DND-41 (cell line): Measurements from ENCODE around the gene CDCA7L.

Experiments
- CTCF ChIP-seq: IDR thresholded peaks from 2 replicates; pipeline ENCODE4 v1.5.1; 2012; ENCODE audit warnings: borderline replicate concordance, low read length, moderate library complexity, mild to moderate bottlenecking; ENCODE audit not compliant: poor library complexity, severe bottlenecking; ENCODE audit errors: extremely low read depth
- EZH2 ChIP-seq: IDR thresholded peaks from 3 replicates; pipeline ENCODE4 v1.6.1; 2012; ENCODE audit warnings: borderline replicate concordance, low read depth, mild to moderate bottlenecking, moderate library complexity, low read length, inconsistent platforms; ENCODE audit not compliant: severe bottlenecking

DNA sequence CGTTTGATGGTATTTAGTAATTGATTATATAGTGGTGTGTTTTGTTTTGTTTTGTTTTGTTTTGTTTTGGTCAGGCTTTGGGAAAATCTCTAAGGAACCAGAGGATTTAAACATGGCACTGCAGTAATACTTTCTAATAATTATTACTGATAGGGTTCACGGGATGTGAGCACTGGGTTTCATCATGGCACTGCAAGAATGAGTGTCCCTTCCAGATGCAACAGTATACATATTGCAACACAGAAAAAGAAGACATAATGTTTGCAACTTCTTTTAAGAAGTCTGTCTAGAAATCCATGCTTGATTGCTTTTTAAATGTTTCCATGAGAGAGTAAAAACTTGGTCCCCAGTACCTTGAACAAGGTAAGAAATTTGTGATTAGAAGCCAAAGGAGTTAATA is 2.2 kb upstream of the CDCA7L start:
- no peak for TF ChIP-seq CTCF
- no peak for TF ChIP-seq EZH2
